Mucosa of stomach (tissue), 1 donor: ENCODE data around the gene RBM38.
"Not testable (repeated sequence)": the region's sequence is repeated elsewhere in the genome, so short reads cannot be mapped to it uniquely, and the experiment has no call there.

Experiments used
- H3K27me3 ChIP-seq: one replicate; pipeline ENCODE4 v1.7.0; 2013; ENCODE audit warnings: mild to moderate bottlenecking, low read length; ENCODE audit not compliant: control insufficient read depth, insufficient read depth
- H3K36me3 ChIP-seq: one replicate; pipeline ENCODE4 v1.7.0; 2013; ENCODE audit warnings: low read length; ENCODE audit not compliant: control insufficient read depth, insufficient read depth
- H3K4me1 ChIP-seq: one replicate; pipeline ENCODE4 v1.7.0; 2013; ENCODE audit warnings: mild to moderate bottlenecking, low read length; ENCODE audit not compliant: control insufficient read depth, insufficient read depth
- H3K4me3 ChIP-seq: one replicate; pipeline ENCODE4 v1.7.0; 2013; ENCODE audit warnings: low read length
- H3K9ac ChIP-seq: one replicate; pipeline ENCODE4 v1.7.0; 2013; ENCODE audit warnings: mild to moderate bottlenecking, low read length, moderate library complexity
- H3K9me3 ChIP-seq: one replicate; pipeline ENCODE4 v1.7.0; 2013; ENCODE audit warnings: mild to moderate bottlenecking, low read length, moderate library complexity; ENCODE audit not compliant: control insufficient read depth
- donor health status: Pancreatic carcinoma.

Gene RBM38

GRCh38 chr20:57390604-57391438, at the start of gene RBM38:
Gene RBM38, plus strand, starts transcription at chr20:57391396. Its CDS starts 186 bp downstream, at chr20:57391582.
- H3K4me3 ChIP-seq = peak within 1 kb of the TSS; percentile 50
- peaks cover 49% of the 10 kb centered on the region for H3K4me1 ChIP-seq
- no peaks in the 10 kb centered on the region for H3K36me3 ChIP-seq
- H3K27me3 ChIP-seq = no peaks in the 10 kb centered on the region
- H3K9ac ChIP-seq = peak within 1 kb of the TSS; percentile 66
- no peaks in the 10 kb centered on the region for H3K9me3 ChIP-seq

- Histone ChIP-seq H3K36me3 (no peaks in the 10 kb centered on the region), H3K9me3 (no peaks in the 10 kb centered on the region), H3K4me3 (no peak overlapping the region), H3K4me1 (no peaks in the 10 kb centered on the region), H3K9ac (no peak overlapping the region), H3K27me3 (no peaks in the 10 kb centered on the region)
These were observed 49.5 kb upstream of the RBM38 start for GRCh38 chr20:57341663-57342062.

GRCh38 chr20:57342829-57343228, 48.4 kb upstream of the RBM38 start:
- Histone ChIP-seq H3K4me1 (no peaks in the 10 kb centered on the region), H3K4me3 (no peak overlapping the region), H3K36me3 (no peaks in the 10 kb centered on the region), H3K27me3 (no peaks in the 10 kb centered on the region), H3K9me3 (no peaks in the 10 kb centered on the region), H3K9ac (no peak overlapping the region)

GRCh38 chr20:57346477-57346876, 44.7 kb upstream of the RBM38 start:
- Histone ChIP-seq H3K4me3 (no peak overlapping the region), H3K9me3 (no peaks in the 10 kb centered on the region), H3K9ac (no peak overlapping the region), H3K36me3 (no peaks in the 10 kb centered on the region), H3K4me1 (no peaks in the 10 kb centered on the region), H3K27me3 (no peaks in the 10 kb centered on the region)

- Histone ChIP-seq H3K4me3 (no peak overlapping the region), H3K9ac (no peak overlapping the region), H3K27me3 (no peaks in the 10 kb centered on the region), H3K9me3 (no peaks in the 10 kb centered on the region), H3K4me1 (peaks cover 8% of the 10 kb centered on the region), H3K36me3 (no peaks in the 10 kb centered on the region)
These were observed 43.8 kb upstream of the RBM38 start for GRCh38 chr20:57347393-57347792.

GRCh38 chr20:57348200-57348921, 42.8 kb upstream of the RBM38 start:
- not testable (repeated sequence) for H3K36me3 ChIP-seq, H3K9me3 ChIP-seq, H3K9ac ChIP-seq

GRCh38 chr20:57348922-57349574, 42.1 kb upstream of the RBM38 start:
- not testable (repeated sequence) for H3K36me3 ChIP-seq, H3K9ac ChIP-seq, H3K9me3 ChIP-seq, H3K4me3 ChIP-seq, H3K27me3 ChIP-seq
- peaks cover 10% of the 10 kb centered on the region for H3K4me1 ChIP-seq

More at GRCh38 chr20:57348200-57348921, 42.8 kb upstream of the RBM38 start:
- not testable (repeated sequence) for H3K27me3 ChIP-seq, H3K4me3 ChIP-seq
- H3K4me1 ChIP-seq = peaks cover 10% of the 10 kb centered on the region

GRCh38 chr20:57350081-57350710, 41.0 kb upstream of the RBM38 start:
- no peaks in the 10 kb centered on the region for H3K27me3 ChIP-seq
- no peak overlapping the region for H3K4me3 ChIP-seq
- peaks cover 10% of the 10 kb centered on the region for H3K4me1 ChIP-seq
- H3K9ac ChIP-seq = no peak overlapping the region
- no peaks in the 10 kb centered on the region for H3K36me3 ChIP-seq
- H3K9me3 ChIP-seq = no peaks in the 10 kb centered on the region

- H3K4me3 ChIP-seq, H3K27me3 ChIP-seq, H3K9me3 ChIP-seq, H3K9ac ChIP-seq, H3K36me3 ChIP-seq: not testable (repeated sequence)
- H3K4me1 ChIP-seq = peaks cover 10% of the 10 kb centered on the region
These were observed 40.5 kb upstream of the RBM38 start for GRCh38 chr20:57350726-57351041.

GRCh38 chr20:57351042-57351783, 40.0 kb upstream of the RBM38 start, which contains the start of gene RAE1:
Gene RAE1, plus strand, starts transcription at chr20:57351255. Its CDS starts 2,784 bp downstream, at chr20:57354039.
- Histone ChIP-seq H3K9ac (peak within 1 kb of the TSS; percentile 95), H3K4me3 (peak within 1 kb of the TSS; percentile 87), H3K9me3 (no peaks in the 10 kb centered on the region), H3K27me3 (no peaks in the 10 kb centered on the region), H3K4me1 (peaks cover 10% of the 10 kb centered on the region), H3K36me3 (no peaks in the 10 kb centered on the region)

- peak overlapping the region; percentile 95 for H3K9ac ChIP-seq
- no peaks in the 10 kb centered on the region for H3K36me3 ChIP-seq
These were observed 38.9 kb upstream of the RBM38 start for GRCh38 chr20:57352305-57352704.

More at GRCh38 chr20:57352305-57352704, 38.9 kb upstream of the RBM38 start:
- Histone ChIP-seq H3K9me3 (no peaks in the 10 kb centered on the region), H3K4me3 (no peak overlapping the region), H3K27me3 (no peaks in the 10 kb centered on the region), H3K4me1 (peaks cover 10% of the 10 kb centered on the region)
